Peyer's patch (tissue), 4 donors: ENCODE measurements around the gene RELN. TPM values are rescaled to one million over a fixed set of nuclear protein-coding genes. Genes with fewer than 3 reads are reported as not detected.

Experiments used
- DNase-seq, 3 donors: peaks; one replicate each; pipeline ENCODE4 v3.0.0-alpha.2; 2017 to 2019
- H3K27ac ChIP-seq, 4 donors: fragments of 200-600 bp; sonication (generic); one replicate each; pipeline ENCODE4 v1.5.1; 2016 to 2019
- H3K27me3 ChIP-seq, 2 donors: fragments of 200-600 bp; sonication (generic); one replicate each; pipeline ENCODE4 v1.5.1; 2019
- H3K36me3 ChIP-seq, 3 donors: fragments of 200-600 bp; sonication (generic); one replicate each; pipeline ENCODE4 v1.5.1; 2016 to 2019
- H3K4me1 ChIP-seq, 4 donors: fragments of 200-600 bp; sonication (generic); one replicate each; pipeline ENCODE4 v1.5.1; 2016 to 2019
- H3K4me3 ChIP-seq, 4 donors: fragments of 200-600 bp; sonication (generic); 1 replicate in 3 of 4; 2 replicates in 1 of 4; pipeline ENCODE4 v1.5.1; 2016 to 2019; ENCODE audit warnings: mild to moderate bottlenecking in 1 of 4
- H3K9me3 ChIP-seq, 4 donors: fragments of 200-600 bp; sonication (generic); one replicate each; pipeline ENCODE4 v1.5.1; 2016 to 2019; ENCODE audit warnings: mild to moderate bottlenecking in 1 of 4
- POLR2A ChIP-seq, 2 donors: fragments of 450-650 bp; IDR thresholded peaks; one replicate each; pipeline ENCODE4 v1.5.1; 2017; ENCODE audit warnings: antibody characterized with exemption in 2 of 2, mild to moderate bottlenecking in 2 of 2, moderate library complexity in 2 of 2
- total RNA-seq, 4 donors: library from RNA; depleted of rRNA; stranded (reverse); fragments of >200 nt; gene quantifications; one replicate each; pipeline ENCODE4 v1.1.0, GENCODE V29; 2016
- TF ChIP-seq, protein P1 (sequence below), 6 experiments: fragments of 450-650 bp in 4 of 6; fragments of 200-600 bp in 2 of 6; sonication (generic) in 1 of 6; IDR thresholded peaks; one replicate each; pipeline ENCODE4 v1.5.1; 2017 to 2019; ENCODE audit warnings: antibody characterized with exemption in 6 of 6, mild to moderate bottlenecking in 3 of 6, moderate library complexity in 1 of 6

RELN gene
- total RNA-seq, 4 donors from 2014 or later, result 1.7 to 3.9 (median 3.2) TPM

DNA sequence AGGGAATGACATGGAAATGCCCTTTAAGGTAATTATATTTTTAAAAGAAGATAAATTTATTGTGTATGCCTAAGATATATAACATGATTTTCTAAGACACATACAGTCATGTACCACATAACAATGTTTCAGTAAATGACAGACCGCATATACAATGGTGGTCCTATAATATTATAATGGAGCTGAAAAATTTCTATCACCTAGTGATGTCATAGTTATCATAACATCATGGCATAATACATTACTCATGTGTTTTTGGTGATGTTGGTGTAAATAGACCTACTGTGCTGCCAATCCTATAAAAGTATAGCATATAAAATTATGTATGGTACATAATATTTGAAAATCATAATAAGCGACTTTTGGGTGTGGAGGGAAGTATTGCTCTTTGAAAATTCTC, 306.1 kb downstream of the RELN start:
- no peak for DNase-seq
- TF ChIP-seq, protein P1, sequence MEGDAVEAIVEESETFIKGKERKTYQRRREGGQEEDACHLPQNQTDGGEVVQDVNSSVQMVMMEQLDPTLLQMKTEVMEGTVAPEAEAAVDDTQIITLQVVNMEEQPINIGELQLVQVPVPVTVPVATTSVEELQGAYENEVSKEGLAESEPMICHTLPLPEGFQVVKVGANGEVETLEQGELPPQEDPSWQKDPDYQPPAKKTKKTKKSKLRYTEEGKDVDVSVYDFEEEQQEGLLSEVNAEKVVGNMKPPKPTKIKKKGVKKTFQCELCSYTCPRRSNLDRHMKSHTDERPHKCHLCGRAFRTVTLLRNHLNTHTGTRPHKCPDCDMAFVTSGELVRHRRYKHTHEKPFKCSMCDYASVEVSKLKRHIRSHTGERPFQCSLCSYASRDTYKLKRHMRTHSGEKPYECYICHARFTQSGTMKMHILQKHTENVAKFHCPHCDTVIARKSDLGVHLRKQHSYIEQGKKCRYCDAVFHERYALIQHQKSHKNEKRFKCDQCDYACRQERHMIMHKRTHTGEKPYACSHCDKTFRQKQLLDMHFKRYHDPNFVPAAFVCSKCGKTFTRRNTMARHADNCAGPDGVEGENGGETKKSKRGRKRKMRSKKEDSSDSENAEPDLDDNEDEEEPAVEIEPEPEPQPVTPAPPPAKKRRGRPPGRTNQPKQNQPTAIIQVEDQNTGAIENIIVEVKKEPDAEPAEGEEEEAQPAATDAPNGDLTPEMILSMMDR (IDR thresholded peaks at IDR 0.05), result no peak
- TF ChIP-seq POLR2A (IDR thresholded peaks at IDR 0.05), result no peak
- H3K27ac ChIP-seq, result no peak overlapping the region
- no peak overlapping the region for H3K4me3 ChIP-seq
- H3K36me3 ChIP-seq, result no peaks in the 10 kb centered on the region
- H3K27me3 ChIP-seq, result no peaks in the 10 kb centered on the region
- H3K9me3 ChIP-seq, result no peaks in the 10 kb centered on the region
- H3K4me1 ChIP-seq, result no peaks in the 10 kb centered on the region

GRCh38 chr7:103680161-103681144, 309.0 kb downstream of the RELN start:
- Histone ChIP-seq H3K4me3 (no peak overlapping the region), H3K27me3 (no peaks in the 10 kb centered on the region), H3K36me3 (no peaks in the 10 kb centered on the region), H3K9me3 (no peaks in the 10 kb centered on the region), H3K4me1 (no peaks in the 10 kb centered on the region), H3K27ac (no peak overlapping the region)
- DNase-seq, result no peak
- no peak for TF ChIP-seq POLR2A (IDR thresholded peaks at IDR 0.05)
- TF ChIP-seq, protein P1 (IDR thresholded peaks at IDR 0.05), result no peak

DNA sequence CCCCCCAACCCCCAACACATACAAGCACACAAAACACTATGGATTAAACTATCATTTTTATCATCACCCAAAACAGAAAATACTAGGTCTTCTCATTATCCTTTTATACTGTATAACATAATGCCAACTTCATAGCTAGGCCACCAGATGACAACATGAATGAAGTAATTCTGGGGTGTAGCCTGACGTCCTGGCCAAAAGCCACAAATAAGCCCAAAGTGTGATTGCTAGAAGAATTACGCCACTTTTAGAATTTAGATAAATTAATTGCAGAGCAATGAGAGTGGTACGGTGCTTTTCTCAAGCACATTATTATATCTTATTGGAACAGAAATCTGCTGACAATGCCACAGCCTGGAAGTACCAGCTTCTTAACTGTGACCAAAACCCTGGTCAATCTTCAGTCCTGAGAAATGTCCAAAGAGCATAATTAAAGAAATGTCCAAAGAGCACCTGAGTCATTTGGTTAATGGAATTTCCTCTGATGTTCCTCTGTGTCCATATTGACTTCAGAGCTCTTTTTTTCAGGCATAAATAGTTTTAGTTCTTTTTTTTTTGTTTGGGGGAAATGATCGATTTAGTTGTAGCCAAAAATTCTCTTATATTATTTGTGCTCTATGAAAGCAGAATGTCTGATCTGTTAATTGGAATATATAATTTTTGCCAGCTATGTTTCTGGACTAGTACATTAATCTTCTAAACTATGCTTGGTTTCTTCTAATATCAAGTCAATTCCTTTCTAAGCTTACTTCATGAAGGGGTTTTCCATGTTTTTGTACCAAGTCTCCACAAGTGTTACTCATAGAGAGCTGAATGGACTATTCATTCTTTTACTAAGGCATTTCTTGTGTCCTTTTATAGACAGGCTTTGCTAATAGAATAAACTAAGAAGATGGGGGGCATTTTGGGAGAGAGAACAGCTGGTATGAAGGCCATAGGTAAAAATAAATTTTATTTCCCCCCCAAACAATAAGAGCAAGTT, 310.0 kb downstream of the RELN start:
- H3K9me3 ChIP-seq, result no peaks in the 10 kb centered on the region
- TF ChIP-seq POLR2A (IDR thresholded peaks at IDR 0.05), result no peak
- TF ChIP-seq, protein P1 (IDR thresholded peaks at IDR 0.05), result no peak
- H3K27ac ChIP-seq, result no peak overlapping the region
- no peak for DNase-seq
- no peaks in the 10 kb centered on the region for H3K27me3 ChIP-seq
- no peaks in the 10 kb centered on the region for H3K4me1 ChIP-seq
- no peaks in the 10 kb centered on the region for H3K36me3 ChIP-seq
- no peak overlapping the region for H3K4me3 ChIP-seq

DNA sequence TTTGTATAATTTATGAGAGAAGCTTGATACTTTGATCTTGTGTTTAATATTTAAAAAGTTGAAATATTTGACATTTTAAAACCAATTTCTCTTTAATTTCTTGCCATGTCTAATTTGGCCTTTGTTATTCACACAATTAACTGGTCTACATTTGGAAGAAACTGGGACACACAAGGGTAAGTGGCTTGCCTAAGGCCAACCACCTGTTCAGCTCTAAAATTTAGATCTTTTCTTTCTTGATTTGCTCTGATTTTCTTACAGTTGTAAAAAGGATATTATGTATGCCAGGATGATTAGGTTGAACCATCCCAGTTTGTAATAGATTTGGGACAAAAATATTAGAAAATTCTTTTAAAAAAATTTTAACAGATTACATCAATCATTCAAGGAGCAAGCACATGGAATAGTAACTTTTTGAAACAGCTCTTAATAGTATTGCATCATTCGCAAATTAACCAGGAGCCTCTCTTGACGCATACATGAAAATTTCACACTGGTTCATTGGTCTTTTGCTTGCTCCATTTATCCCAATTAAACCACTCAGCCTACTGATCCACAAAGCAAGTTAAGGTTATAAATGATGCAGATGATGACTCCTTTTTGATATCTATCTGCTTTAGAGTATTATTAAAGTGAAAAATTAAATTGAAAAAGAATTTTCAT, 321.0 kb downstream of the RELN start:
- Histone ChIP-seq H3K27ac (no peak overlapping the region), H3K36me3 (no peaks in the 10 kb centered on the region), H3K9me3 (no peaks in the 10 kb centered on the region), H3K27me3 (no peaks in the 10 kb centered on the region), H3K4me1 (no peaks in the 10 kb centered on the region), H3K4me3 (no peak overlapping the region)
- DNase-seq, result no peak
- TF ChIP-seq, protein P1 (IDR thresholded peaks at IDR 0.05), result no peak
- no peak for TF ChIP-seq POLR2A (IDR thresholded peaks at IDR 0.05)

DNA sequence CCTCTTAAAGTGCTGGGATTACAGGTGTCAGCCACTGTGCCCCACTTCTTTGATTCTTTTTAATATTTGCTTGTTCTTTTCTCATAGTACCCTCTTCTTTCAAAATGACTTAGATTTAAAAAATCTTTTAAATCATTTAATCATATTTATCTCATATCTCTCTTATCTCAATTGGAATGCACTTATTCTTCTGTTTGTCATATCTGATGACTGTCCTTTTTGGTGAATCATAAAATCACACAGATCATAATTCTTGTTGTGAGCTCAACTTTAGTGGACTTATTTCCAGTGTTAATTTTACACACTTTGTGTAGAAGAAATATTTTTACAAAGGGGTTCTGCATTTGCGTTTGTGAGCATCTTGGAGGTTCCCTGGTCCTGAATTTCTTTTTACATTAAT, 323.1 kb downstream of the RELN start:
- Histone ChIP-seq H3K9me3 (no peaks in the 10 kb centered on the region), H3K4me3 (no peak overlapping the region), H3K4me1 (no peaks in the 10 kb centered on the region), H3K27me3 (no peaks in the 10 kb centered on the region), H3K27ac (no peak overlapping the region), H3K36me3 (no peaks in the 10 kb centered on the region)
- DNase-seq, result no peak
- TF ChIP-seq POLR2A (IDR thresholded peaks at IDR 0.05), result no peak
- TF ChIP-seq, protein P1 (IDR thresholded peaks at IDR 0.05), result no peak
